Measurements from ENCODE around the gene SCRN3.

GRCh38 chr2:174364628-174365027 is 30.9 kb upstream of the SCRN3 start:
- TF ChIP-seq CTCF (IDR thresholded peaks at IDR 0.05) (no peak), POLR2A (IDR thresholded peaks at IDR 0.05) (no peak)
